H1 (cell line): ENCODE measurements around the gene SS18L1. TPM values are rescaled to one million over a fixed set of nuclear protein-coding genes. Genes with fewer than 3 reads are reported as not detected.

ENCODE experiments used
- CTCF ChIA-PET: fragments of 300-600 bp; sonication (Branson Sonifier 250); formaldehyde crosslinking; loops from one replicate; lab custom pipeline; 2021; ENCODE audit not compliant: partially characterized antibody; lab: Charles Lee
- POLR2A ChIA-PET: fragments of 300-600 bp; sonication (Branson Sonifier 250); formaldehyde crosslinking; loops from one replicate; lab custom pipeline; 2021; ENCODE audit warnings: inconsistent platforms; ENCODE audit not compliant: partially characterized antibody; lab: Charles Lee
- DNase-seq, 2 experiments: peaks; one replicate each; pipeline versions ENCODE4 v3.0.0 to v3.0.0-alpha.2; 2010 to 2022; ENCODE audit warnings: low spot score in 2 of 2, low read depth in 1 of 2, mixed read lengths in 1 of 2
- FAIRE-seq: peaks from 2 replicates; lab custom pipeline; 2011; peaks lifted over from hg19 to GRCh38; lab: Jason Lieb, UNC
- H2AFZ ChIP-seq: 2 replicates; pipeline ENCODE4 v1.8.1; 2012; ENCODE audit warnings: low read length, inconsistent platforms
- H2AK5ac ChIP-seq: 2 replicates; pipeline ENCODE4 v1.6.1; 2013; ENCODE audit warnings: low read depth, low read length
- H2BK120ac ChIP-seq: replicated peaks from 2 replicates; pipeline ENCODE3; 2013; ENCODE audit warnings: low read depth, low read length, inconsistent platforms
- H2BK12ac ChIP-seq: 2 replicates; pipeline ENCODE4 v1.6.1; 2013; ENCODE audit warnings: low read depth, low read length
- H2BK15ac ChIP-seq: 2 replicates; pipeline ENCODE4 v1.6.1; 2013; ENCODE audit warnings: low read length
- H2BK20ac ChIP-seq: 2 replicates; pipeline ENCODE4 v1.6.1; 2013; ENCODE audit warnings: low read length
- H2BK5ac ChIP-seq: 2 replicates; pipeline ENCODE4 v1.6.1; 2013; ENCODE audit warnings: low read depth, low read length
- H3K14ac ChIP-seq: 2 replicates; pipeline ENCODE4 v1.6.1; 2013; ENCODE audit warnings: inconsistent platforms; ENCODE audit not compliant: insufficient read length
- H3K18ac ChIP-seq: 2 replicates; pipeline ENCODE4 v1.6.1; 2013; ENCODE audit warnings: low read length; ENCODE audit errors: extremely low read depth
- H3K23ac ChIP-seq: 2 replicates; pipeline ENCODE4 v1.6.1; 2013; ENCODE audit warnings: inconsistent platforms; ENCODE audit not compliant: insufficient read length
- H3K23me2 ChIP-seq: 2 replicates; pipeline ENCODE4 v1.6.1; 2013; ENCODE audit warnings: low read depth, low read length
- H3K27ac ChIP-seq: 2 replicates; pipeline ENCODE4 v1.6.1; 2011; ENCODE audit warnings: low read depth, low read length, inconsistent platforms
- H3K27me3 ChIP-seq, 4 experiments: replicated peaks in 1 of 4; 1 replicate in 1 of 4; 2 replicates in 3 of 4; pipeline versions ENCODE4 v1.6.1 to v1.8.1; 2011 to 2013; ENCODE audit warnings: low read length in 3 of 4, mild to moderate bottlenecking in 3 of 4, inconsistent platforms in 2 of 4, mixed read lengths in 2 of 4, moderate library complexity in 1 of 4; ENCODE audit not compliant: control insufficient read depth in 3 of 4, insufficient read depth in 3 of 4; ENCODE audit errors: extremely low read depth in 1 of 4
- H3K36me3 ChIP-seq, 4 experiments: 2 replicates each; pipeline versions ENCODE4 v1.6.1 to v1.8.1; 2011 to 2013; ENCODE audit warnings: mild to moderate bottlenecking in 4 of 4, low read length in 3 of 4, moderate library complexity in 2 of 4, control low read depth in 1 of 4, inconsistent platforms in 1 of 4; ENCODE audit not compliant: insufficient read depth in 4 of 4, control insufficient read depth in 2 of 4
- H3K4ac ChIP-seq: replicated peaks from 2 replicates; pipeline ENCODE3; 2013; ENCODE audit warnings: low read length, low read depth, mixed read lengths, inconsistent platforms; ENCODE audit not compliant: insufficient read length
- H3K4me1 ChIP-seq, 4 experiments: replicated peaks in 1 of 4; 1 replicate in 1 of 4; 2 replicates in 3 of 4; pipeline versions ENCODE4 v1.6.1 to v1.8.1; 2011 to 2013; ENCODE audit warnings: low read length in 3 of 4, inconsistent platforms in 2 of 4, mixed read lengths in 1 of 4; ENCODE audit not compliant: insufficient read depth in 4 of 4, control insufficient read depth in 3 of 4
- H3K4me2 ChIP-seq, 2 experiments: 2 replicates each; pipeline versions ENCODE4 v1.6.1 to v1.8.1; 2011 to 2013; ENCODE audit warnings: low read depth in 2 of 2, low read length in 2 of 2, control low read depth in 1 of 2, inconsistent platforms in 1 of 2, mild to moderate bottlenecking in 1 of 2; ENCODE audit not compliant: insufficient read depth in 1 of 2
- H3K4me3 ChIP-seq, 4 experiments: fragments of 200-600, 300-600 bp in 1 of 4; sonication (generic), shearing (Covaris generic), sonication (Bioruptor Twin) in 1 of 4; 2 replicates each; pipeline versions ENCODE4 v1.5.1 to v1.8.1; 2011 to 2016; ENCODE audit warnings: low read length in 4 of 4, low read depth in 3 of 4, control low read depth in 2 of 4, inconsistent platforms in 2 of 4, mild to moderate bottlenecking in 2 of 4, mixed read lengths in 1 of 4, moderate library complexity in 1 of 4; ENCODE audit not compliant: insufficient read depth in 2 of 4; ENCODE audit errors: extremely low read depth in 1 of 4
- H3K56ac ChIP-seq: replicated peaks from 2 replicates; pipeline ENCODE3; 2013; ENCODE audit warnings: low read depth, mild to moderate bottlenecking, mixed read lengths, low read length, inconsistent platforms; ENCODE audit not compliant: insufficient read length
- H3K79me1 ChIP-seq: 2 replicates; pipeline ENCODE4 v1.6.1; 2013; ENCODE audit warnings: low read depth, low read length, control low read depth
- H3K79me2 ChIP-seq, 2 experiments: 2 replicates each; pipeline versions ENCODE4 v1.6.1 to v1.8.1; 2012 to 2013; ENCODE audit warnings: low read length in 2 of 2, mild to moderate bottlenecking in 2 of 2, inconsistent platforms in 1 of 2; ENCODE audit not compliant: insufficient read depth in 2 of 2, control insufficient read depth in 1 of 2
- H3K9ac ChIP-seq, 4 experiments: replicated peaks in 1 of 4; 1 replicate in 1 of 4; 2 replicates in 3 of 4; pipeline versions ENCODE4 v1.6.1 to v1.8.1; 2011 to 2013; ENCODE audit warnings: low read depth in 3 of 4, low read length in 3 of 4, control low read depth in 2 of 4, mild to moderate bottlenecking in 2 of 4, moderate library complexity in 2 of 4, inconsistent platforms in 1 of 4; ENCODE audit errors: extremely low read depth in 1 of 4
- H3K9me3 ChIP-seq, 2 experiments: 2 replicates each; pipeline versions ENCODE4 v1.6.1 to v1.8.1; 2012 to 2013; ENCODE audit warnings: mild to moderate bottlenecking in 2 of 2, moderate library complexity in 2 of 2, control low read depth in 1 of 2, inconsistent platforms in 1 of 2, low read depth in 1 of 2, low read length in 1 of 2, mixed read lengths in 1 of 2; ENCODE audit not compliant: insufficient read depth in 2 of 2
- H4K20me1 ChIP-seq, 2 experiments: replicated peaks in 1 of 2; 2 replicates each; pipeline versions ENCODE3 to v1.8.1; 2011 to 2013; ENCODE audit warnings: inconsistent platforms in 2 of 2, low read length in 2 of 2, mild to moderate bottlenecking in 1 of 2; ENCODE audit not compliant: insufficient read depth in 2 of 2, control insufficient read depth in 1 of 2
- H4K5ac ChIP-seq: 2 replicates; pipeline ENCODE4 v1.6.1; 2013; ENCODE audit warnings: low read length, low read depth, mixed read lengths, inconsistent platforms; ENCODE audit not compliant: insufficient read length
- H4K8ac ChIP-seq: 2 replicates; pipeline ENCODE4 v1.8.0; 2013; ENCODE audit warnings: mild to moderate bottlenecking, moderate library complexity, low read length, inconsistent platforms; ENCODE audit not compliant: insufficient read depth; ENCODE audit errors: extremely low read depth
- H4K91ac ChIP-seq: replicated peaks from 2 replicates; pipeline ENCODE3; 2013; ENCODE audit warnings: low read length, mixed read lengths, inconsistent platforms; ENCODE audit not compliant: insufficient read length
- GABPA ChIP-seq: IDR thresholded peaks from 2 replicates; pipeline ENCODE4 v1.6.1; 2011; ENCODE audit warnings: mild to moderate bottlenecking, low read length, moderate library complexity, borderline replicate concordance; ENCODE audit not compliant: insufficient read depth
- WGBS, 2 experiments: shearing (Covaris generic) in 1 of 2; methylation state at CpG; one replicate each; pipeline versions ENCODE4 v1.1.6 to v1.1.7; 2013 to 2015; ENCODE audit warnings: low lambda C conversion rate in 2 of 2, mixed read lengths in 2 of 2, inconsistent platforms in 1 of 2, low coverage in 1 of 2, missing lambda C conversion rate in 1 of 2; ENCODE audit not compliant: insufficient replicate concordance in 2 of 2, insufficient coverage in 1 of 2, insufficient read length in 1 of 2; ENCODE audit errors: extremely low coverage in 1 of 2, missing lambda C conversion rate in 1 of 2; 5-methylcytosine and 5-hydroxymethylcytosine counted together
- polyA plus RNA-seq, 7 experiments: library from polyadenylated mRNA; depleted of rRNA in 3 of 7; stranded (reverse) in 5 of 7; unstranded in 2 of 7; fragments of >200 nt in 5 of 7; fragments of 200-250 nt in 2 of 7; gene quantifications; 1 replicate in 5 of 7; 2 replicates in 1 of 7; 4 replicates in 1 of 7; pipeline versions ENCODE4 v1.2.1 to v1.2.3, GENCODE V29; 2011 to 2013; ENCODE audit warnings: missing spikeins in 2 of 7, mixed read lengths in 2 of 7
- total RNA-seq: library from RNA; stranded (reverse); fragmentation: NEBNext Ultra II Directional; extraction: Animal tissue kit (Norgen Biotek cat#: 25700); gene quantifications from 2 replicates; pipeline ENCODE4 v1.2.1, GENCODE V29; 2021

The SS18L1 gene
- total and polyA plus RNA-seq, 2 of the 8 experiments (the other 6 are each of a cell fraction or from before 2014, with no cell fraction given), result 28.4 to 29.7 TPM

- CTCF ChIA-PET, result interaction anchor here (1.6 kb wide), 1 partner anchor 36 kb away, joined by 4 read pairs; no protein-coding TSS in a partner anchor
Measured at GRCh38 chr20:62171245-62171644, 27.7 kb downstream of the SS18L1 start.

More at GRCh38 chr20:62171245-62171644, 27.7 kb downstream of the SS18L1 start:
- H3K79me1 ChIP-seq, result no peaks in the 10 kb centered on the region
- POLR2A ChIA-PET, result interaction anchor here (0.7 to 1.8 kb wide), 3 partner anchors 10 to 51 kb away, joined by 3 to 5 read pairs (median 3); no protein-coding TSS in a partner anchor
- H4K5ac ChIP-seq, result no peak overlapping the region
- H2BK5ac ChIP-seq, result no peak overlapping the region
- H2BK20ac ChIP-seq, result no peak overlapping the region
- no peak overlapping the region for H2AFZ ChIP-seq
- H3K27ac ChIP-seq, result no peak overlapping the region
- no peak overlapping the region for H4K91ac ChIP-seq
- no peaks in the 10 kb centered on the region for H3K23me2 ChIP-seq
- no peak for TF ChIP-seq GABPA
- H3K79me2 ChIP-seq, result no peaks in the 10 kb centered on the region
- no peak overlapping the region for H3K14ac ChIP-seq
- no peak overlapping the region for H4K8ac ChIP-seq
- no peak overlapping the region for H2BK120ac ChIP-seq
- H3K4me2 ChIP-seq, result no peak overlapping the region
- FAIRE-seq (no peak), DNase-seq (no peak)
- no peak overlapping the region for H2BK15ac ChIP-seq
- H3K27me3 ChIP-seq, result no peaks in the 10 kb centered on the region
- no peak overlapping the region for H3K4ac ChIP-seq
- H3K18ac ChIP-seq, result no peak overlapping the region
- no peak overlapping the region for H3K56ac ChIP-seq
- H3K9ac ChIP-seq, result no peak overlapping the region
- no peaks in the 10 kb centered on the region for H3K9me3 ChIP-seq
- no peak overlapping the region for H2BK12ac ChIP-seq
- H2AK5ac ChIP-seq, result no peak overlapping the region
- no peaks in the 10 kb centered on the region for H3K4me1 ChIP-seq
- H3K4me3 ChIP-seq, result no peak overlapping the region
- peaks cover 2 to 25% (median 14%) of the 10 kb centered on the region in 4 experiments; a peak in 6 of 8 replicates for H3K36me3 ChIP-seq
- no peak overlapping the region for H3K23ac ChIP-seq
- peaks cover 4 to 5% of the 10 kb centered on the region in 2 experiments for H4K20me1 ChIP-seq
- WGBS, 2 experiments, result 92% methylated on average over 8 of the region's 8 CpGs; no CpG with 5 or more reads in 1 of the 2 experiments
